Liver (tissue), 9 donors: ENCODE results near the gene CATSPERZ. TPM values are rescaled to one million over a fixed set of nuclear protein-coding genes. Genes with fewer than 3 reads are reported as not detected.

Experiments
- DNase-seq: peaks from one replicate; pipeline ENCODE4 v3.0.0-alpha.2; 2017; ENCODE audit warnings: low spot score
- H3K27ac ChIP-seq, 2 donors: one replicate each; pipeline ENCODE4 v1.7.0; 2013; ENCODE audit warnings: inconsistent platforms in 2 of 2, low read length in 2 of 2, control low read depth in 1 of 2, low read depth in 1 of 2, mild to moderate bottlenecking in 1 of 2
- H3K27me3 ChIP-seq, 4 donors: one replicate each; pipeline versions ENCODE4 v1.6.1 to v1.7.0; 2013; ENCODE audit warnings: low read length in 3 of 4, inconsistent platforms in 1 of 4, mild to moderate bottlenecking in 1 of 4, moderate library complexity in 1 of 4; ENCODE audit not compliant: control insufficient read depth in 4 of 4, insufficient read depth in 4 of 4
- H3K36me3 ChIP-seq, 4 donors: one replicate each; pipeline versions ENCODE4 v1.6.1 to v1.7.0; 2013; ENCODE audit warnings: low read length in 3 of 4, mild to moderate bottlenecking in 3 of 4, low read depth in 1 of 4, moderate library complexity in 1 of 4; ENCODE audit not compliant: control insufficient read depth in 4 of 4, insufficient read depth in 3 of 4
- H3K4me1 ChIP-seq, 4 donors: one replicate each; pipeline versions ENCODE4 v1.6.1 to v1.7.0; 2013; ENCODE audit warnings: low read length in 3 of 4, mild to moderate bottlenecking in 3 of 4, moderate library complexity in 1 of 4; ENCODE audit not compliant: control insufficient read depth in 4 of 4, insufficient read depth in 4 of 4
- H3K4me3 ChIP-seq, 3 donors: one replicate each; pipeline versions ENCODE4 v1.6.1 to v1.7.0; 2013; ENCODE audit warnings: low read length in 3 of 3, control low read depth in 1 of 3, low read depth in 1 of 3, mild to moderate bottlenecking in 1 of 3
- H3K9ac ChIP-seq, 2 donors: one replicate each; pipeline ENCODE4 v1.7.0; 2013; ENCODE audit warnings: low read length in 2 of 2, mild to moderate bottlenecking in 2 of 2, moderate library complexity in 2 of 2, control low read depth in 1 of 2, low read depth in 1 of 2
- H3K9me3 ChIP-seq, 4 donors: one replicate each; pipeline versions ENCODE4 v1.6.1 to v1.7.0; 2013; ENCODE audit warnings: low read length in 3 of 4; ENCODE audit not compliant: control insufficient read depth in 4 of 4
- ATF3 ChIP-seq: IDR thresholded peaks from 2 replicates; pipeline ENCODE4 v1.6.1; 2016; ENCODE audit warnings: antibody characterized with exemption
- CTCF ChIP-seq: fragments of 150-350 bp; IDR thresholded peaks from 2 replicates; pipeline ENCODE4 v1.5.1; 2017; ENCODE audit warnings: improper control_type of control experiment, low read depth, low read length; ENCODE audit not compliant: missing input control
- EGR1 ChIP-seq, 2 donors: IDR thresholded peaks; 2 replicates each; pipeline ENCODE4 v1.6.1; 2016 to 2018; ENCODE audit warnings: antibody characterized with exemption in 2 of 2, low read depth in 2 of 2
- FOXA1 ChIP-seq: IDR thresholded peaks from 2 replicates; pipeline ENCODE4 v1.6.1; 2016; ENCODE audit warnings: antibody characterized with exemption
- FOXA2 ChIP-seq: IDR thresholded peaks from 2 replicates; pipeline ENCODE4 v1.6.1; 2016; ENCODE audit warnings: antibody characterized with exemption
- GABPA ChIP-seq, 2 donors: IDR thresholded peaks in 1 of 2; conservative IDR thresholded peaks in 1 of 2; 2 replicates each; pipeline ENCODE4 v1.6.1; 2016; ENCODE audit warnings: antibody characterized with exemption in 2 of 2, mild to moderate bottlenecking in 1 of 2, moderate library complexity in 1 of 2
- HNF4A ChIP-seq, 2 donors: conservative IDR thresholded peaks; 2 replicates each; pipeline ENCODE4 v1.6.1; 2016; ENCODE audit warnings: antibody characterized with exemption in 2 of 2, mild to moderate bottlenecking in 2 of 2
- HNF4G ChIP-seq: IDR thresholded peaks from 2 replicates; pipeline ENCODE4 v1.6.1; 2016; ENCODE audit warnings: antibody characterized with exemption
- JUND ChIP-seq, 2 donors: IDR thresholded peaks; 2 replicates each; pipeline ENCODE4 v1.6.1; 2016; ENCODE audit warnings: antibody characterized with exemption in 2 of 2
- MAX ChIP-seq: IDR thresholded peaks from 2 replicates; pipeline ENCODE4 v1.6.1; 2016; ENCODE audit warnings: antibody characterized with exemption
- NR2F2 ChIP-seq: IDR thresholded peaks from 2 replicates; pipeline ENCODE4 v1.6.1; 2016; ENCODE audit warnings: antibody characterized with exemption
- RAD21 ChIP-seq, 2 donors: IDR thresholded peaks; 2 replicates each; pipeline ENCODE4 v1.6.1; 2016; ENCODE audit warnings: antibody characterized with exemption in 2 of 2, mild to moderate bottlenecking in 2 of 2
- REST ChIP-seq: IDR thresholded peaks from 2 replicates; pipeline ENCODE4 v1.6.1; 2016; ENCODE audit warnings: antibody characterized with exemption, mild to moderate bottlenecking
- RXRA ChIP-seq, 2 donors: IDR thresholded peaks; 2 replicates each; pipeline ENCODE4 v1.6.1; 2017 to 2018; ENCODE audit warnings: antibody characterized with exemption in 2 of 2, mild to moderate bottlenecking in 1 of 2
- SP1 ChIP-seq: IDR thresholded peaks from 2 replicates; pipeline ENCODE4 v1.6.1; 2018; ENCODE audit warnings: antibody characterized with exemption, mild to moderate bottlenecking
- TAF1 ChIP-seq: conservative IDR thresholded peaks from 2 replicates; pipeline ENCODE4 v1.6.1; 2016; ENCODE audit warnings: antibody characterized with exemption, mild to moderate bottlenecking
- YY1 ChIP-seq: IDR thresholded peaks from 2 replicates; pipeline ENCODE4 v1.6.1; 2016; ENCODE audit warnings: antibody characterized with exemption, mild to moderate bottlenecking
- ZBTB33 ChIP-seq: IDR thresholded peaks from 2 replicates; pipeline ENCODE4 v1.6.1; 2016; ENCODE audit warnings: antibody characterized with exemption
- WGBS: extraction: QIAGEN DNeasy Blood & Tissue Kit; methylation state at CpG from one replicate; pipeline ENCODE4 v1.1.7; 2013; 5-methylcytosine and 5-hydroxymethylcytosine counted together
- polyA plus RNA-seq, 2 donors: library from polyadenylated mRNA; stranded (reverse) in 1 of 2; unstranded in 1 of 2; fragments of 200-250 nt in 1 of 2; fragments of >200 nt in 1 of 2; fragmentation: Nextera tagmentation in 1 of 2; extraction: Ambion mirVana in 1 of 2; gene quantifications; one replicate each; pipeline versions ENCODE4 v1.2.1 to v1.2.3, GENCODE V29; 2013 to 2015
- total RNA-seq, 2 donors: library from RNA; depleted of rRNA; stranded (reverse); fragments of >200 nt; gene quantifications; one replicate each; pipeline ENCODE4 v1.2.3, GENCODE V29; 2014
- donor health status: healthy.
- donor health status: healthy.
- donor health status: healthy.
- donor health status: healthy.
- donor health status: healthy.

Gene CATSPERZ
- total and polyA plus RNA-seq, 4 donors: 0.42 TPM; not detected in 3

GRCh38 chr11:64292460-64293254, 7.5 kb upstream of the CATSPERZ start:
- Histone ChIP-seq H3K27me3 (peaks cover 2 to 22% (median 6%) of the 10 kb centered on the region in 4 donors), H3K4me3 (peak overlapping the region in 1 of 3 donors; percentile 32), H3K9me3 (no peaks in the 10 kb centered on the region), H3K27ac (no peak overlapping the region), H3K4me1 (peaks cover 0 to 25% (median 8%) of the 10 kb centered on the region in 4 donors), H3K36me3 (no peaks in the 10 kb centered on the region), H3K9ac (no peak overlapping the region)
- TF ChIP-seq RAD21 (IDR thresholded peaks at IDR 0.05): no peak
- no peak for TF ChIP-seq JUND (IDR thresholded peaks at IDR 0.05)
- TF ChIP-seq NR2F2: no peak
- TF ChIP-seq HNF4G: no peak
- TF ChIP-seq FOXA2: no peak
- TF ChIP-seq GABPA (IDR thresholded peaks at IDR 0.05 in 1 of 2, conservative IDR thresholded peaks at IDR 0.05 in 1 of 2): no peak
- no peak for TF ChIP-seq EGR1 (IDR thresholded peaks at IDR 0.05; ENCODE audit: low read depth in 2 of 2)
- TF ChIP-seq TAF1: no peak
- no peak for TF ChIP-seq MAX
- no peak for TF ChIP-seq ZBTB33
- TF ChIP-seq FOXA1: no peak
- TF ChIP-seq ATF3: no peak
- TF ChIP-seq YY1: no peak
- no peak for TF ChIP-seq RXRA (IDR thresholded peaks at IDR 0.05)
- no peak for TF ChIP-seq CTCF
- TF ChIP-seq HNF4A (conservative IDR thresholded peaks at IDR 0.05): no peak
- TF ChIP-seq SP1: no peak
- TF ChIP-seq REST: no peak
- WGBS: 31% methylated on average over 42 of the region's 42 CpGs
- DNase-seq: no peak
